Naive thymus-derived CD4-positive, alpha-beta T cell (primary cell): ENCODE measurements around the gene STARD8. TPM values are rescaled to one million over a fixed set of nuclear protein-coding genes. Genes with fewer than 3 reads are reported as not detected.
"Not testable (repeated sequence)": the region's sequence is repeated elsewhere in the genome, so short reads cannot be mapped to it uniquely, and the experiment has no call there.

Experiments used
- ATAC-seq: fragments of 150-1000 bp; cut with Tn5 transposase; 2 replicates; pipeline ENCODE4 v1.10.0; 2021; ENCODE audit warnings: mild to moderate bottlenecking, moderate library complexity
- CTCF ChIA-PET: fragments of 350-600 bp; sonication (Branson Sonifier 250); formaldehyde crosslinking; loops from one replicate; lab custom pipeline; 2021; ENCODE audit warnings: antibody characterized with exemption; lab: Charles Lee
- POLR2A ChIA-PET: fragments of 350-600 bp; sonication (Branson Sonifier 250); formaldehyde crosslinking; loops from one replicate; lab custom pipeline; 2021; ENCODE audit warnings: antibody characterized with exemption, inconsistent platforms; lab: Charles Lee
- DNase-seq, 9 donors: peaks; one replicate each; pipeline versions ENCODE4 v3.0.0 to v3.0.0-alpha.2; 2020 to 2022; ENCODE audit warnings: mixed read lengths in 1 of 9
- H3K27ac ChIP-seq: one replicate; pipeline ENCODE4 v1.7.0; 2013; ENCODE audit warnings: mild to moderate bottlenecking, low read depth, low read length, moderate library complexity
- H3K27me3 ChIP-seq, 2 donors: one replicate each; pipeline ENCODE4 v1.7.0; 2013; ENCODE audit warnings: low read length in 2 of 2, mild to moderate bottlenecking in 2 of 2, moderate library complexity in 2 of 2; ENCODE audit not compliant: control insufficient read depth in 2 of 2, insufficient read depth in 2 of 2
- H3K36me3 ChIP-seq, 3 experiments: 1 replicate in 2 of 3; 2 replicates in 1 of 3; pipeline ENCODE4 v1.7.0; 2013; ENCODE audit warnings: low read length in 3 of 3, mild to moderate bottlenecking in 3 of 3, moderate library complexity in 1 of 3; ENCODE audit not compliant: insufficient read depth in 3 of 3, control insufficient read depth in 2 of 3
- H3K4me1 ChIP-seq, 2 donors: one replicate each; pipeline ENCODE4 v1.7.0; 2013; ENCODE audit warnings: low read length in 2 of 2, mild to moderate bottlenecking in 2 of 2, moderate library complexity in 1 of 2; ENCODE audit not compliant: control insufficient read depth in 2 of 2, insufficient read depth in 2 of 2
- H3K4me3 ChIP-seq: 2 replicates; pipeline ENCODE4 v1.7.0; 2013; ENCODE audit warnings: mild to moderate bottlenecking, low read length
- H3K9me3 ChIP-seq, 3 experiments: 1 replicate in 2 of 3; 2 replicates in 1 of 3; pipeline ENCODE4 v1.7.0; 2013; ENCODE audit warnings: low read length in 3 of 3; ENCODE audit not compliant: control insufficient read depth in 2 of 3
- H3K27ac Mint-ChIP-seq, 9 donors: one replicate each; pipeline ENCODE4 v1.8.0; 2020 to 2022; ENCODE audit warnings: mixed read lengths in 9 of 9, mild to moderate bottlenecking in 8 of 9, moderate library complexity in 5 of 9, inconsistent platforms in 2 of 9
- H3K27me3 Mint-ChIP-seq, 5 donors: one replicate each; pipeline ENCODE4 v1.8.0; 2021 to 2022; ENCODE audit warnings: mixed read lengths in 5 of 5, mild to moderate bottlenecking in 1 of 5
- H3K36me3 Mint-ChIP-seq, 5 donors: one replicate each; pipeline ENCODE4 v1.8.0; 2020 to 2022; ENCODE audit warnings: mixed read lengths in 5 of 5, mild to moderate bottlenecking in 3 of 5, inconsistent platforms in 1 of 5
- H3K4me1 Mint-ChIP-seq, 7 donors: one replicate each; pipeline ENCODE4 v1.8.0; 2020 to 2022; ENCODE audit warnings: mixed read lengths in 7 of 7, mild to moderate bottlenecking in 3 of 7, inconsistent platforms in 1 of 7
- H3K4me3 Mint-ChIP-seq, 10 donors: one replicate each; pipeline ENCODE4 v1.8.0; 2020 to 2022; ENCODE audit warnings: mild to moderate bottlenecking in 10 of 10, mixed read lengths in 10 of 10, moderate library complexity in 6 of 10, inconsistent platforms in 2 of 10
- H3K9me3 Mint-ChIP-seq, 11 donors: one replicate each; pipeline ENCODE4 v1.8.0; 2020 to 2022; ENCODE audit warnings: mixed read lengths in 11 of 11, mild to moderate bottlenecking in 4 of 11, inconsistent platforms in 1 of 11, moderate library complexity in 1 of 11
- intact Hi-C, 2 donors: fragments of 100-400 bp; cut with micrococcal nuclease; formaldehyde crosslinking; loops; one replicate each; pipeline ENCODE4 v1.15.1; 2023
- polyA plus RNA-seq, 2 donors: library from polyadenylated mRNA; unstranded; fragments of 300-500 nt; fragmentation: Illumina TruSeq; gene quantifications; one replicate each; pipeline ENCODE4 v1.2.3, GENCODE V29; 2021
- total RNA-seq, 6 experiments: library from RNA in 5 of 6; stranded (reverse) in 5 of 6; gene quantifications; 1 replicate in 5 of 6; 2 replicates in 1 of 6; pipeline ENCODE4 v1.2.3 and lab custom pipeline; 2021 to 2026

The STARD8 gene
- total and polyA plus RNA-seq, 7 experiments from 2014 or later = 0.04 to 3.5 (median 0.62) TPM

GRCh38 chrX:68656473-68656872 lies 9.0 kb downstream of the STARD8 start:
- H3K36me3 Mint-ChIP-seq, H3K4me1 ChIP-seq, H3K27ac ChIP-seq, intact Hi-C loops, H3K4me1 Mint-ChIP-seq, POLR2A ChIA-PET, H3K27ac Mint-ChIP-seq, ATAC-seq, H3K27me3 Mint-ChIP-seq, H3K9me3 ChIP-seq, H3K9me3 Mint-ChIP-seq, H3K36me3 ChIP-seq, DNase-seq, H3K4me3 ChIP-seq, H3K27me3 ChIP-seq, H3K4me3 Mint-ChIP-seq, CTCF ChIA-PET: not testable (repeated sequence)

DNA sequence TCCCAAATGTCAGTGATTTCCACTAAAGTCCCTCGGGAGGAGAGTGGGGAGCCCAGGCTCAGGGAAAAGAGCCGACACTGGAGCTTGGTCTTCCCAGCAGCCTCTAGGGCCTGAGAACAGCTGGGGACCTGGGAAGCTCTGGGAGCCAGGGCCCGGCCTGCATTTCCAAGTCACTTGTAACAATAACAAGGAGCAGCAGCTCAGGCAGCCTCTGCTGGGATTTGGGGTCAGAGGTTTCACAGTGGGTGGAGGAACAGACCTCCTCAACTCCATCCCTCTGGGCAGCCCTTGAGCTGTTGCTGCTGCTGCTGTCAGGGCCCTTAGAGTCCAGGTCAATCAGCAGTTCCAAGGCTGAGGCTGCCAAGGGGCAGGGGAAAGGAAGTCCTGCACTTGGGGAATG lies 11.1 kb downstream of the STARD8 start:
- Mint-ChIP-seq H3K4me3 (no peak overlapping the region), H3K4me1 (no peaks in the 10 kb centered on the region), H3K36me3 (no peaks in the 10 kb centered on the region), H3K9me3 (peaks cover 0 to 2% (median 0%) of the 10 kb centered on the region in 11 donors), H3K27me3 (peaks cover 0 to 8% (median 0%) of the 10 kb centered on the region in 5 donors), H3K27ac (no peak overlapping the region)
- H3K4me3 ChIP-seq = no peak overlapping the region
- DNase-seq (no peak), ATAC-seq (no peak)
- POLR2A ChIA-PET = no interaction called here
- H3K9me3 ChIP-seq = no peaks in the 10 kb centered on the region
- no peak overlapping the region for H3K27ac ChIP-seq
- CTCF ChIA-PET = no interaction called here
- intact Hi-C loops = no loop called here
- no peaks in the 10 kb centered on the region for H3K27me3 ChIP-seq
- H3K36me3 ChIP-seq = no peaks in the 10 kb centered on the region
- no peaks in the 10 kb centered on the region for H3K4me1 ChIP-seq

DNA sequence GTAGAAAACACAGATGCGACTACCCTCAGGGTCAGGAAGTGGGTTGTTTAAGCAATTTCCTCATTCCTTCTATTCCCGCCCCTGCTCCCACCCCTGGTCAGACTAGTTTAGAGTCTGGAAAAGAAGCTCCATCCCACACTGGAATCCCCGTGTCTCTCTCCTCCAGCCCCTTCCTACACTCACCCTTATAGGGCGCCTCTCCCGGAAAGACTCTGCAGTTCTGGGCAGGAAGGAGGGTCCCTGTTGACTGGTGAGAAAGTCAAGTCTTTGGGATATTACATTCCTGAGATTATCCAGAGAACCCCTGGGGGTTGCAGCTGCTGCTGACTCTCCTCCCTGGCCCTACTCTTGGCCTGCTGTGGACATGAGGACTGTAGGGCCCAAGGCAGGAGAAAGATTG lies 11.9 kb downstream of the STARD8 start:
- Histone ChIP-seq H3K27me3 (no peaks in the 10 kb centered on the region), H3K4me1 (no peaks in the 10 kb centered on the region), H3K9me3 (no peaks in the 10 kb centered on the region), H3K27ac (no peak overlapping the region), H3K4me3 (no peak overlapping the region), H3K36me3 (no peaks in the 10 kb centered on the region)
- H3K36me3 Mint-ChIP-seq = no peaks in the 10 kb centered on the region
- H3K4me1 Mint-ChIP-seq = no peaks in the 10 kb centered on the region
- H3K27me3 Mint-ChIP-seq = peaks cover 0 to 8% (median 2%) of the 10 kb centered on the region in 5 donors
- H3K9me3 Mint-ChIP-seq = peaks cover 0 to 1% (median 0%) of the 10 kb centered on the region in 11 donors
- ATAC-seq = no peak
- no peak for DNase-seq
- H3K27ac Mint-ChIP-seq = no peak overlapping the region
- ChIA-PET CTCF (no interaction called here), POLR2A (no interaction called here)
- intact Hi-C loops = no loop called here
- no peak overlapping the region for H3K4me3 Mint-ChIP-seq

GRCh38 chrX:68659786-68660185 lies 12.3 kb downstream of the STARD8 start:
- Histone ChIP-seq H3K4me3 (no peak overlapping the region), H3K27me3 (no peaks in the 10 kb centered on the region), H3K4me1 (no peaks in the 10 kb centered on the region), H3K9me3 (no peaks in the 10 kb centered on the region), H3K27ac (no peak overlapping the region), H3K36me3 (no peaks in the 10 kb centered on the region)
- no peak overlapping the region for H3K4me3 Mint-ChIP-seq
- H3K27me3 Mint-ChIP-seq = peaks cover 0 to 8% (median 2%) of the 10 kb centered on the region in 5 donors
- CTCF ChIA-PET = no interaction called here
- no peak overlapping the region for H3K27ac Mint-ChIP-seq
- no peak for ATAC-seq
- POLR2A ChIA-PET = no interaction called here
- no peaks in the 10 kb centered on the region for H3K36me3 Mint-ChIP-seq
- H3K4me1 Mint-ChIP-seq = no peaks in the 10 kb centered on the region
- intact Hi-C loops = no loop called here
- H3K9me3 Mint-ChIP-seq = peaks cover 0 to 1% (median 0%) of the 10 kb centered on the region in 11 donors
- DNase-seq = no peak

GRCh38 chrX:68660746-68661145 lies 13.3 kb downstream of the STARD8 start:
- Mint-ChIP-seq H3K4me1 (no peaks in the 10 kb centered on the region), H3K4me3 (no peak overlapping the region), H3K27me3 (peaks cover 0 to 8% (median 2%) of the 10 kb centered on the region in 5 donors), H3K36me3 (no peaks in the 10 kb centered on the region), H3K9me3 (peaks cover 0 to 1% (median 0%) of the 10 kb centered on the region in 11 donors), H3K27ac (no peak overlapping the region)
- DNase-seq (no peak), ATAC-seq (no peak)
- no peak overlapping the region for H3K4me3 ChIP-seq
- no peak overlapping the region for H3K27ac ChIP-seq
- H3K36me3 ChIP-seq = no peaks in the 10 kb centered on the region
- POLR2A ChIA-PET = no interaction called here
- CTCF ChIA-PET = no interaction called here
- H3K4me1 ChIP-seq = no peaks in the 10 kb centered on the region
- intact Hi-C loops = no loop called here
- no peaks in the 10 kb centered on the region for H3K9me3 ChIP-seq
- no peaks in the 10 kb centered on the region for H3K27me3 ChIP-seq

DNA sequence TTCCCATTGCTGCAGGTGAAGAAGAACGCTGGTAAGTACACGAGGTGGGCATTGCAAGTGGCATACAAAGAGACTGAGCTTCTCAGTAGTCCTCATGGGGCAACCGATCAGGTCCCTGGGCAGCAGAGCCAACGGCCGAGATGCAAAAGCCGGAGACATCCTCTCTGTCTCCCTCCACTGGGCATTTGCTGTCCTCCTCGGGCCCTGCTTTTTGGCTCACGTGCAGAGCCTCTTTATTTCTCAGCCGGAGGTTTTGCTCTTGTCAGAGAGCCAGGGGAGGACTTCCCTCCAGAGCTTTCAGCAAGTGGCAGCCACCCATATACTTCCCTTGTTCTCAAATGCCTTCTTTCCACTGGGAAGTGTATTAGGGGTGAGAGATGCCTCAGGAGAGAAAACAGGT lies 18.0 kb downstream of the STARD8 start:
- no peaks in the 10 kb centered on the region for H3K4me1 ChIP-seq
- ChIA-PET POLR2A (no interaction called here), CTCF (no interaction called here)
- no peak overlapping the region for H3K4me3 ChIP-seq
- Mint-ChIP-seq H3K27ac (no peak overlapping the region), H3K4me1 (no peaks in the 10 kb centered on the region), H3K4me3 (no peak overlapping the region), H3K9me3 (no peaks in the 10 kb centered on the region), H3K36me3 (no peaks in the 10 kb centered on the region), H3K27me3 (peaks cover 0 to 6% (median 2%) of the 10 kb centered on the region in 5 donors)
- H3K27ac ChIP-seq = no peak overlapping the region
- H3K36me3 ChIP-seq = no peaks in the 10 kb centered on the region
- intact Hi-C loops = no loop called here
- no peaks in the 10 kb centered on the region for H3K9me3 ChIP-seq
- H3K27me3 ChIP-seq = no peaks in the 10 kb centered on the region
- DNase-seq (no peak), ATAC-seq (no peak)

DNA sequence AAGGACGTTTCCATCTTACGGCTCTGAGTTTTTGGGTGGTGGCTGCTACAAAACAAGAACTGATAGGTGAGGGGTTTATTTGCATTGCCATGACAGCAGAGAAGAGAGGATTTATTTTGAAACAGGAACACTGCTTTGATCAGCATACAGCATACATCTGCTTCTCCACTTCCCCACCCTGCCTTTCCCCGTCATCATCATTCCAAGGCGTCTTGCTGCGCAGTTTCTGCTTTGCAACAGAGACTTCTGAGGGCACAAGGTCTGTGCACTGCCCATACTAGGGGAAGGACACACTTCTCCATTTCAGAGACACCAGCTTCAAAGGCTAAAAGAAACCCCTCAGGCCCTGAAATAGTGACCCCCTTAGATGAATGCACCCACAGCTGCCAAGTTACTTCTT lies 19.1 kb downstream of the STARD8 start:
- intact Hi-C loops = no loop called here
- H3K4me1 ChIP-seq = no peaks in the 10 kb centered on the region
- ChIA-PET POLR2A (no interaction called here), CTCF (no interaction called here)
- H3K9me3 ChIP-seq = no peaks in the 10 kb centered on the region
- no peak overlapping the region for H3K27ac ChIP-seq
- H3K4me3 ChIP-seq = no peak overlapping the region
- no peaks in the 10 kb centered on the region for H3K36me3 Mint-ChIP-seq
- H3K36me3 ChIP-seq = no peaks in the 10 kb centered on the region
- H3K4me1 Mint-ChIP-seq = no peaks in the 10 kb centered on the region
- ATAC-seq (peak; percentile 76), DNase-seq (no peak)
- H3K27ac Mint-ChIP-seq = no peak overlapping the region
- no peaks in the 10 kb centered on the region for H3K27me3 ChIP-seq
- H3K4me3 Mint-ChIP-seq = no peak overlapping the region
- peaks cover 0 to 6% (median 4%) of the 10 kb centered on the region in 5 donors for H3K27me3 Mint-ChIP-seq
- no peaks in the 10 kb centered on the region for H3K9me3 Mint-ChIP-seq
